PC-3 (cell line): Measurements from ENCODE around the gene CREBZF. TPM values are rescaled to one million over a fixed set of nuclear protein-coding genes. Genes with fewer than 3 reads are reported as not detected.

Experiments used
- ATAC-seq: fragments of 200-7000 bp; cut with Tn5 transposase; 2 replicates; pipeline ENCODE4 v1.9.1; 2020; ENCODE audit warnings: mild to moderate bottlenecking, moderate library complexity
- BruUV-seq: library from RNA; stranded (reverse); fragments of 400-500 nt; replicated peaks from 2 replicates; lab custom pipeline; 2021; lab: Mats Ljungman, UMichigan
- CTCF ChIA-PET: fragments of 300-600 bp; sonication (Branson Sonifier 250); formaldehyde crosslinking; loops from one replicate; lab custom pipeline; 2022; ENCODE audit warnings: antibody characterized with exemption; lab: Charles Lee
- POLR2A ChIA-PET: fragments of 300-600 bp; sonication (Branson Sonifier 250); formaldehyde crosslinking; loops from one replicate; lab custom pipeline; 2022; ENCODE audit warnings: antibody characterized with exemption; ENCODE audit not compliant: unreplicated experiment; lab: Charles Lee
- DNase-seq: peaks from one replicate; pipeline ENCODE4 v3.0.0-alpha.2; 2015
- H2AFZ ChIP-seq: fragments of 300-600 bp; sonication (generic); 2 replicates; pipeline ENCODE4 v1.6.0; 2016; ENCODE audit warnings: antibody characterized with exemption, low read length
- H3F3A ChIP-seq: fragments of 300-600 bp; sonication (generic); one replicate; pipeline ENCODE4 v1.6.0; 2017; ENCODE audit warnings: antibody characterized with exemption, low read length, control low read depth, mild to moderate bottlenecking; ENCODE audit not compliant: unreplicated experiment
- H3K27ac ChIP-seq: fragments of 300-600 bp; sonication (generic); 2 replicates; pipeline ENCODE4 v1.5.1; 2016; ENCODE audit warnings: mild to moderate bottlenecking, low read length
- H3K27me3 ChIP-seq: fragments of 300-600 bp; sonication (generic); 2 replicates; pipeline ENCODE4 v1.6.1; 2016; ENCODE audit warnings: low read length, mixed read lengths
- H3K36me3 ChIP-seq: fragments of 300-600 bp; sonication (generic); 2 replicates; pipeline ENCODE4 v1.6.1; 2016; ENCODE audit warnings: low read depth, mixed run types, low read length, mixed read lengths
- H3K4me1 ChIP-seq: fragments of 300-600 bp; sonication (generic); 2 replicates; pipeline ENCODE4 v1.5.1; 2016; ENCODE audit warnings: low read length; ENCODE audit not compliant: insufficient read depth
- H3K4me2 ChIP-seq: fragments of 300-600 bp; sonication (generic); 2 replicates; pipeline ENCODE4 v1.6.0; 2016; ENCODE audit warnings: low read length
- H3K4me3 ChIP-seq: fragments of 300-600 bp; sonication (generic); 2 replicates; pipeline ENCODE4 v1.5.1; 2016; ENCODE audit warnings: mild to moderate bottlenecking, low read length, mixed read lengths
- H3K79me2 ChIP-seq: fragments of 300-600 bp; sonication (generic); 2 replicates; pipeline ENCODE4 v1.6.1; 2017; ENCODE audit warnings: low read length, mixed read lengths
- H3K9ac ChIP-seq: fragments of 300-600 bp; sonication (generic); 2 replicates; pipeline ENCODE4 v1.6.0; 2016; ENCODE audit warnings: mild to moderate bottlenecking, low read length
- H3K9me2 ChIP-seq: fragments of 300-600 bp; sonication (generic); replicated peaks from 2 replicates; pipeline ENCODE4 v1.6.1; 2016; ENCODE audit warnings: mixed run types, low read length, mixed read lengths
- H3K9me3 ChIP-seq: fragments of 300-600 bp; sonication (generic); 2 replicates; pipeline ENCODE4 v1.6.1; 2016; ENCODE audit warnings: low read length, mixed read lengths
- H4K20me1 ChIP-seq: fragments of 300-600 bp; sonication (generic); 2 replicates; pipeline ENCODE4 v1.6.1; 2016; ENCODE audit warnings: low read length, mixed read lengths
- CTCF ChIP-seq: fragments of 300-600 bp; sonication (generic); conservative IDR thresholded peaks from 2 replicates; pipeline ENCODE4 v1.5.1; 2017; ENCODE audit warnings: antibody characterized with exemption, low read depth, mild to moderate bottlenecking, low read length
- EZH2 ChIP-seq: fragments of 300-600 bp; sonication (generic); IDR thresholded peaks from one replicate; pipeline ENCODE4 v1.6.1; 2017; ENCODE audit warnings: antibody characterized with exemption, mild to moderate bottlenecking, low read length; ENCODE audit not compliant: unreplicated experiment
- EZH2phosphoT487 ChIP-seq: fragments of 300-600 bp; sonication (generic); IDR thresholded peaks from 2 replicates; pipeline ENCODE4 v1.6.1; 2018; ENCODE audit warnings: mild to moderate bottlenecking, antibody characterized with exemption, low read length, borderline replicate concordance
- intact Hi-C: fragments of 100-400 bp; cut with micrococcal nuclease; formaldehyde crosslinking; loops from 2 replicates; pipeline ENCODE4 v1.9.0; 2023
- total RNA-seq: library from RNA; depleted of rRNA; stranded (reverse); fragments of >200 nt; gene quantifications from 2 replicates; pipeline ENCODE4 v1.2.3, GENCODE V29; 2014

Gene CREBZF
- total RNA-seq, 1 experiment from 2014 or later, result 75.0 TPM

GRCh38 chr11:85697747-85698146, 32.8 kb upstream of the CREBZF start:
- CTCF ChIA-PET, result no interaction called here
- TF ChIP-seq CTCF (no peak), EZH2 (no peak), EZH2phosphoT487 (no peak)
- Histone ChIP-seq H3K9ac (no peak overlapping the region; the same call in 1 of the 2 replicates), H3F3A (no peaks in the 10 kb centered on the region), H4K20me1 (no peaks in the 10 kb centered on the region), H3K27me3 (no peaks in the 10 kb centered on the region), H3K79me2 (no peaks in the 10 kb centered on the region), H3K9me3 (no peaks in the 10 kb centered on the region), H2AFZ (no peak overlapping the region), H3K9me2 (no peaks in the 10 kb centered on the region), H3K4me1 (peaks cover 34% of the 10 kb centered on the region), H3K4me3 (no peak overlapping the region), H3K27ac (peak overlapping the region; percentile 47), H3K4me2 (peak overlapping the region; percentile 20), H3K36me3 (peaks cover 15% of the 10 kb centered on the region)
- no peak for DNase-seq
- no TSS peak for BruUV-seq
- POLR2A ChIA-PET, result interaction anchor here (0.6 kb wide), 1 partner anchor 122 kb away, joined by 5 read pairs; no protein-coding TSS in a partner anchor
- intact Hi-C loops, result no loop called here
- peak; percentile 6; the same call in 1 of the 2 replicates for ATAC-seq

GRCh38 chr11:85695546-85695945, 30.6 kb upstream of the CREBZF start:
- Histone ChIP-seq H3K36me3 (peaks cover 15% of the 10 kb centered on the region; the same call in 1 of the 2 replicates), H2AFZ (no peak overlapping the region), H3K9ac (no peak overlapping the region), H4K20me1 (no peaks in the 10 kb centered on the region), H3K9me3 (no peaks in the 10 kb centered on the region), H3K4me3 (no peak overlapping the region), H3F3A (no peaks in the 10 kb centered on the region), H3K4me2 (no peak overlapping the region), H3K27me3 (no peaks in the 10 kb centered on the region), H3K9me2 (no peaks in the 10 kb centered on the region), H3K79me2 (no peaks in the 10 kb centered on the region), H3K27ac (peak overlapping the region; percentile 10; the same call in 1 of the 2 replicates), H3K4me1 (peaks cover 34% of the 10 kb centered on the region)
- no peak for TF ChIP-seq CTCF
- no peak for TF ChIP-seq EZH2
- no peak for TF ChIP-seq EZH2phosphoT487
- intact Hi-C loops, result loop anchor here (2.0 kb wide), 1 partner anchor 1223 kb away; no protein-coding TSS in a partner anchor
- ATAC-seq (peak; percentile 9; the same call in 1 of the 2 replicates), DNase-seq (peak; percentile 17)
- BruUV-seq, result no TSS peak
- ChIA-PET CTCF (interaction anchor here (0.9 kb wide), 1 partner anchor 131 kb away, joined by 4 read pairs; no protein-coding TSS in a partner anchor), POLR2A (no interaction called here)

GRCh38 chr11:85694385-85694980, 29.6 kb upstream of the CREBZF start:
- peaks cover 34% of the 10 kb centered on the region for H3K4me1 ChIP-seq
- peak; percentile 59 for ATAC-seq
- H3K27ac ChIP-seq, result peak overlapping the region; percentile 10; the same call in 1 of the 2 replicates
- peak; percentile 94 for TF ChIP-seq CTCF
- TF ChIP-seq EZH2phosphoT487, result no peak
- no peak overlapping the region for H3K9ac ChIP-seq
- H3K9me2 ChIP-seq, result no peaks in the 10 kb centered on the region
- H3K4me3 ChIP-seq, result no peak overlapping the region
- no peaks in the 10 kb centered on the region for H3K9me3 ChIP-seq
- TSS peak; percentile 26 for BruUV-seq
- no peaks in the 10 kb centered on the region for H3K27me3 ChIP-seq
- intact Hi-C loops, result loop anchor here (1.0 to 5.0 kb wide), 5 partner anchors 53 to 1224 kb away; no protein-coding TSS in a partner anchor
- ChIA-PET CTCF (interaction anchor here (0.6 to 0.9 kb wide), 2 partner anchors 132 to 160 kb away, joined by 3 to 4 read pairs; partner anchors contain the start of gene CCDC83), POLR2A (no interaction called here)
- peak; percentile 87 for DNase-seq
- no peaks in the 10 kb centered on the region for H4K20me1 ChIP-seq
- H2AFZ ChIP-seq, result no peak overlapping the region
- peaks cover 15% of the 10 kb centered on the region; the same call in 1 of the 2 replicates for H3K36me3 ChIP-seq
- H3K4me2 ChIP-seq, result no peak overlapping the region
- no peaks in the 10 kb centered on the region for H3K79me2 ChIP-seq
- no peaks in the 10 kb centered on the region for H3F3A ChIP-seq
